CD4-positive, alpha-beta T cell (primary cell): ENCODE measurements around the gene PTGFRN. TPM values are rescaled to one million over a fixed set of nuclear protein-coding genes. Genes with fewer than 3 reads are reported as not detected.

Source experiments
- ATAC-seq: fragments of 200-7000 bp; cut with Tn5 transposase; one replicate; pipeline ENCODE4 v1.10.0; 2022; ENCODE audit warnings: mild to moderate bottlenecking; ENCODE audit not compliant: poor library complexity
- CTCF ChIA-PET: fragments of 350-600 bp; sonication (Branson Sonifier 250); formaldehyde crosslinking; loops from one replicate; lab custom pipeline; 2021; ENCODE audit warnings: antibody characterized with exemption, inconsistent platforms; lab: Charles Lee
- POLR2A ChIA-PET: fragments of 350-600 bp; sonication (Branson Sonifier 250); formaldehyde crosslinking; loops from one replicate; lab custom pipeline; 2021; ENCODE audit warnings: antibody characterized with exemption, inconsistent platforms; lab: Charles Lee
- DNase-seq, 14 experiments: peaks; one replicate each; pipeline ENCODE4 v3.0.0-alpha.2; 2013 to 2020; ENCODE audit warnings: mixed read lengths in 2 of 14
- H3K27ac ChIP-seq, 2 donors: one replicate each; pipeline versions ENCODE4 v1.5.1 to v1.7.0; 2013; ENCODE audit warnings: low read length in 2 of 2, low read depth in 1 of 2, mild to moderate bottlenecking in 1 of 2
- H3K27me3 ChIP-seq, 2 experiments: 1 replicate in 1 of 2; 2 replicates in 1 of 2; pipeline versions ENCODE4 v1.6.1 to v1.7.0; 2013; ENCODE audit warnings: low read length in 2 of 2, control low read depth in 1 of 2, mild to moderate bottlenecking in 1 of 2, moderate library complexity in 1 of 2; ENCODE audit not compliant: insufficient read depth in 2 of 2, control insufficient read depth in 1 of 2
- H3K36me3 ChIP-seq: one replicate; pipeline ENCODE4 v1.6.1; 2013; ENCODE audit warnings: low read length, control low read depth; ENCODE audit not compliant: insufficient read depth
- H3K4me1 ChIP-seq: one replicate; pipeline ENCODE4 v1.6.1; 2013; ENCODE audit warnings: low read length, control low read depth; ENCODE audit not compliant: insufficient read depth
- H3K4me3 ChIP-seq: one replicate; pipeline ENCODE4 v1.5.1; 2013; ENCODE audit warnings: mild to moderate bottlenecking, low read length, moderate library complexity
- H3K9me3 ChIP-seq, 2 experiments: 1 replicate in 1 of 2; 2 replicates in 1 of 2; pipeline versions ENCODE4 v1.6.1 to v1.7.0; 2013; ENCODE audit warnings: low read length in 2 of 2, mild to moderate bottlenecking in 2 of 2, control low read depth in 1 of 2, moderate library complexity in 1 of 2; ENCODE audit not compliant: control insufficient read depth in 1 of 2, insufficient read depth in 1 of 2
- H3K27ac Mint-ChIP-seq: one replicate; pipeline ENCODE4 v1.8.0; 2020; ENCODE audit warnings: mixed read lengths
- H3K27me3 Mint-ChIP-seq: one replicate; pipeline ENCODE4 v1.8.0; 2021; ENCODE audit warnings: mixed read lengths
- H3K36me3 Mint-ChIP-seq: one replicate; pipeline ENCODE4 v1.8.0; 2021; ENCODE audit warnings: low read depth, mixed read lengths
- H3K4me1 Mint-ChIP-seq: one replicate; pipeline ENCODE4 v1.8.0; 2021; ENCODE audit warnings: low read depth, mixed read lengths
- H3K4me3 Mint-ChIP-seq: one replicate; pipeline ENCODE4 v1.8.0; 2020; ENCODE audit warnings: mild to moderate bottlenecking, mixed read lengths
- H3K9me3 Mint-ChIP-seq: one replicate; pipeline ENCODE4 v1.8.0; 2020; ENCODE audit warnings: mixed read lengths
- intact Hi-C, 2 experiments: fragments of 100-400 bp; cut with DNase I in 1 of 2; cut with micrococcal nuclease in 1 of 2; formaldehyde crosslinking; loops; one replicate each; pipeline versions ENCODE4 v1.15.1 to v1.9.0; 2023 to 2025; cut with DNase I, micrococcal nuclease
- total RNA-seq, 174 experiments: library from RNA in 2 of 174; stranded (reverse) in 2 of 174; gene quantifications; one replicate each; pipeline ENCODE4 v1.2.3 and lab custom pipeline; 2021 to 2026
- TF ChIP-seq, protein P1 (sequence below): fragments of 200-600 bp; IDR thresholded peaks from one replicate; pipeline ENCODE4 v1.8.0; 2022; ENCODE audit warnings: antibody characterized with exemption, mild to moderate bottlenecking

Gene PTGFRN
- total RNA-seq, 2 experiments from 2014 or later, result 0.38 to 0.45 TPM

DNA sequence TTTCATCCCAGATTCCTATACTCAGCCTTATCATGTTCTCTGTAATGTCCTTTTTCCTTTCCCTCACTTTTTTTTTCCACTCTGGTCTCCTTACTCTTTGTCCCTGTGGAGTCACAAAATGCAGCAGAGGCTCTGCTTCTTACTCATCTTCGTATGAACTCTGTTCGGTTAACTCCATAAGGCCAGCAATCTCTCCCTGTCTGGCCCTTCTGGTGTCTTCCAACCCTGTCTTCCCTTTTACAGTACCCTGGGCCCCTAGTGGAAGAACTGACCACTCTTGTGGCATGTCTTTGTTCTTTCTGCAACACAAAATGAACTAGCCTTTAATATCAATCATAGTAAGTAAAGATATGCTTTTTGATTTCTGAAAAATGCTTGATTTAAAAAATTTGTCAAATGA, 98.9 kb downstream of the PTGFRN start:
- H3K27ac ChIP-seq, result no peak overlapping the region
- DNase-seq (no peak), ATAC-seq (no peak)
- TF ChIP-seq, protein P1, sequence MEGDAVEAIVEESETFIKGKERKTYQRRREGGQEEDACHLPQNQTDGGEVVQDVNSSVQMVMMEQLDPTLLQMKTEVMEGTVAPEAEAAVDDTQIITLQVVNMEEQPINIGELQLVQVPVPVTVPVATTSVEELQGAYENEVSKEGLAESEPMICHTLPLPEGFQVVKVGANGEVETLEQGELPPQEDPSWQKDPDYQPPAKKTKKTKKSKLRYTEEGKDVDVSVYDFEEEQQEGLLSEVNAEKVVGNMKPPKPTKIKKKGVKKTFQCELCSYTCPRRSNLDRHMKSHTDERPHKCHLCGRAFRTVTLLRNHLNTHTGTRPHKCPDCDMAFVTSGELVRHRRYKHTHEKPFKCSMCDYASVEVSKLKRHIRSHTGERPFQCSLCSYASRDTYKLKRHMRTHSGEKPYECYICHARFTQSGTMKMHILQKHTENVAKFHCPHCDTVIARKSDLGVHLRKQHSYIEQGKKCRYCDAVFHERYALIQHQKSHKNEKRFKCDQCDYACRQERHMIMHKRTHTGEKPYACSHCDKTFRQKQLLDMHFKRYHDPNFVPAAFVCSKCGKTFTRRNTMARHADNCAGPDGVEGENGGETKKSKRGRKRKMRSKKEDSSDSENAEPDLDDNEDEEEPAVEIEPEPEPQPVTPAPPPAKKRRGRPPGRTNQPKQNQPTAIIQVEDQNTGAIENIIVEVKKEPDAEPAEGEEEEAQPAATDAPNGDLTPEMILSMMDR, result no peak
- peaks cover 36% of the 10 kb centered on the region for H3K4me1 ChIP-seq
- Mint-ChIP-seq H3K36me3 (peaks cover 6% of the 10 kb centered on the region), H3K4me3 (peak overlapping the region; percentile 62), H3K27me3 (no peaks in the 10 kb centered on the region), H3K27ac (peak overlapping the region; percentile 93), H3K4me1 (peaks cover 71% of the 10 kb centered on the region), H3K9me3 (no peaks in the 10 kb centered on the region)
- ChIA-PET POLR2A (interaction anchor here (0.9 to 3.2 kb wide), 6 partner anchors 8 to 239 kb away, joined by 3 to 20 read pairs (median 8); partner anchors contain the start of genes CD101 and TTF2), CTCF (no interaction called here)
- H3K4me3 ChIP-seq, result no peak overlapping the region
- H3K9me3 ChIP-seq, result no peaks in the 10 kb centered on the region
- intact Hi-C loops, result loop anchor here in 1 of 2 experiments (2.0 kb wide), 1 partner anchor 40 kb away; no protein-coding TSS in a partner anchor
- H3K36me3 ChIP-seq, result peaks cover 6% of the 10 kb centered on the region
- H3K27me3 ChIP-seq, result no peaks in the 10 kb centered on the region

DNA sequence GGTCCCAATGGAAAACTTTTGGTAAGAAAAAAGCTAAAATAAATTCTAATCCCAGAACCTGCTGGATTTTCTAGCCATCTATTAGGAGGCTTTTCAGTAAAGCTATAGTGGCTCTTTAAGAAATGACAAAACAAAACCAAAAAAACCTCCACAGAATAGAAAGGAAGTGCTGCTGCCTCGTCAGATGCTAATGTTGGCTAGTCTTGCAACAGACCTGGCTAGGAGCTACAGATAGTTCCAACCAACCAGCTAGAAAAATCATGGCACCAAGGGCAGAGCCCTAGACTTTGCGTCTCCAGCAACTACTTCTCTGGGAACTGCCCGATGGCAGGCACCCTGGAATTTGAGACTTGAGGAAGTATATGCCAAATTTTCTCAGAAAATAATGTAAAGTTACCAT, 99.4 kb downstream of the PTGFRN start:
- DNase-seq, result peak in 3 of 14 experiments; percentile 43 to 59 (median 45)
- intact Hi-C loops, result loop anchor here in 1 of 2 experiments (2.0 kb wide), 1 partner anchor 40 kb away; no protein-coding TSS in a partner anchor
- Mint-ChIP-seq H3K27me3 (no peaks in the 10 kb centered on the region), H3K27ac (peak overlapping the region; percentile 93), H3K4me3 (peak overlapping the region; percentile 62), H3K9me3 (no peaks in the 10 kb centered on the region), H3K36me3 (peaks cover 6% of the 10 kb centered on the region), H3K4me1 (peaks cover 74% of the 10 kb centered on the region)
- H3K36me3 ChIP-seq, result peaks cover 6% of the 10 kb centered on the region
- no peak overlapping the region for H3K4me3 ChIP-seq
- TF ChIP-seq, protein P1, result no peak
- H3K27me3 ChIP-seq, result no peaks in the 10 kb centered on the region
- ChIA-PET CTCF (no interaction called here), POLR2A (interaction anchor here (0.9 to 3.2 kb wide), 6 partner anchors 8 to 239 kb away, joined by 3 to 20 read pairs (median 8); partner anchors contain the start of genes CD101 and TTF2)
- ATAC-seq, result peak; percentile 54
- H3K4me1 ChIP-seq, result peaks cover 38% of the 10 kb centered on the region
- no peak overlapping the region for H3K27ac ChIP-seq
- no peaks in the 10 kb centered on the region for H3K9me3 ChIP-seq

DNA sequence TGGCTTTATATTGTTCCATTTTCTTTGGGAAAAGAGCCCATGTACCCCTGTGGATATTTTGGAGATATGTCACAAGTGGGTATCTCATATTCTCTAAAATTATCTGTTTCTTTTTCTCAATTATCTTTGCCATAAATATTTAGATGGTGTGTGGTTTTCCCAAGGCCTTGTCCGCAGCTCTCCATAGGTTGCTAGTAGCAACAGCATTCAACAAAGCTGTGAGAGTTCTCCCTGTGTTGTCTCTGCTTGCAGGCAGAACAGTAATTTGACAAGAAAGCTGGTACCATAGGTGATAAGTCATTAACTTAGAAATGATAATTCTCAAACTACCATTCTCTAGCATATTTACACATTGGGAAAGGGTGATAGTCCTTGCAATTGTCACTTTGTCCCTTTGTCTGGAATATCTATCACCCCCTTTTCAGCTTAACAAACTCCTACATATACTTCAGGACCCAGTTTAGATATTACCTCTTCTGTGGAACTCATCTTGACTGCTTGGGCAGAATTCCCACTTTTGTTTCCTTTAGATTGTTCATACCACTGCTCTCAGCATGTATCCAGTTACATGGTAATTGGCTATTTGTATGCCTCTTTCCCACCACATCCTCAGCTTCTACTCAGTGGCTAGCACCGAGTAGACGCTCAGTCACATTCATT, 100.7 kb downstream of the PTGFRN start:
- CTCF ChIA-PET, result interaction anchor here (0.5 kb wide), 1 partner anchor 885 kb away, joined by 3 read pairs; no protein-coding TSS in a partner anchor
- peaks cover 6% of the 10 kb centered on the region for H3K36me3 ChIP-seq
- no peak overlapping the region for H3K27ac ChIP-seq
- no peaks in the 10 kb centered on the region for H3K27me3 Mint-ChIP-seq
- H3K27me3 ChIP-seq, result no peaks in the 10 kb centered on the region
- POLR2A ChIA-PET, result interaction anchor here (1.6 to 3.2 kb wide), 3 partner anchors 9 to 241 kb away, joined by 6 to 20 read pairs (median 8); partner anchors contain the start of gene CD101
- no peak overlapping the region for H3K4me3 ChIP-seq
- H3K4me3 Mint-ChIP-seq, result no peak overlapping the region
- H3K27ac Mint-ChIP-seq, result peak overlapping the region; percentile 93
- intact Hi-C loops, result no loop called here
- TF ChIP-seq, protein P1, result no peak
- H3K36me3 Mint-ChIP-seq, result peaks cover 6% of the 10 kb centered on the region
- H3K4me1 Mint-ChIP-seq, result peaks cover 80% of the 10 kb centered on the region
- H3K4me1 ChIP-seq, result peaks cover 38% of the 10 kb centered on the region
- no peaks in the 10 kb centered on the region for H3K9me3 Mint-ChIP-seq
- ATAC-seq, result no peak
- no peak for DNase-seq
- no peaks in the 10 kb centered on the region for H3K9me3 ChIP-seq
